ENCODE data around the gene OLIG2. TPM values are rescaled to one million over a fixed set of nuclear protein-coding genes. Genes with fewer than 3 reads are reported as not detected.

OLIG2 gene
- total RNA-seq (not detected), total RNA-seq (0 to 0.85 (median 0) reads per million in 172 experiments)
- polyA plus RNA-seq (2013, experiment 1 of 2): not detected
- polyA plus RNA-seq (2013, experiment 2 of 2): 0.03 TPM

DNA sequence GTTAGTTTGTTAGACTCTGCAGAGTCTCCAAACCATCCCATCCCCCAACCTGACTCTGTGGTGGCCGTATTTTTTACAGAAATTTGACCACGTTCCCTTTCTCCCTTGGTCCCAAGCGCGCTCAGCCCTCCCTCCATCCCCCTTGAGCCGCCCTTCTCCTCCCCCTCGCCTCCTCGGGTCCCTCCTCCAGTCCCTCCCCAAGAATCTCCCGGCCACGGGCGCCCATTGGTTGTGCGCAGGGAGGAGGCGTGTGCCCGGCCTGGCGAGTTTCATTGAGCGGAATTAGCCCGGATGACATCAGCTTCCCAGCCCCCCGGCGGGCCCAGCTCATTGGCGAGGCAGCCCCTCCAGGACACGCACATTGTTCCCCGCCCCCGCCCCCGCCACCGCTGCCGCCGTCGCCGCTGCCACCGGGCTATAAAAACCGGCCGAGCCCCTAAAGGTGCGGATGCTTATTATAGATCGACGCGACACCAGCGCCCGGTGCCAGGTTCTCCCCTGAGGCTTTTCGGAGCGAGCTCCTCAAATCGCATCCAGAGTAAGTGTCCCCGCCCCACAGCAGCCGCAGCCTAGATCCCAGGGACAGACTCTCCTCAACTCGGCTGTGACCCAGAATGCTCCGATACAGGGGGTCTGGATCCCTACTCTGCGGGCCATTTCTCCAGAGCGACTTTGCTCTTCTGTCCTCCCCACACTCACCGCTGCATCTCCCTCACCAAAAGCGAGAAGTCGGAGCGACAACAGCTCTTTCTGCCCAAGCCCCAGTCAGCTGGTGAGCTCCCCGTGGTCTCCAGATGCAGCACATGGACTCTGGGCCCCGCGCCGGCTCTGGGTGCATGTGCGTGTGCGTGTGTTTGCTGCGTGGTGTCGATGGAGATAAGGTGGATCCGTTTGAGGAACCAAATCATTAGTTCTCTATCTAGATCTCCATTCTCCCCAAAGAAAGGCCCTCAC, at the start of gene OLIG2:
Gene OLIG2 (plus strand): TSS at position 447 of the 954 bp plus-strand sequence. CDS start 928 bp downstream, outside the sequence.
- POLR2A ChIA-PET: no interaction called here
- Mint-ChIP-seq H3K9me3 (no peaks in the 10 kb centered on the region), H3K4me1 (ENCODE audit: low read depth) (peaks cover 62% of the 10 kb centered on the region), H3K36me3 (ENCODE audit: low read depth) (no peaks in the 10 kb centered on the region), H3K27me3 (peaks cover 89% of the 10 kb centered on the region), H3K4me3 (peak within 1 kb of the TSS; percentile 70), H3K27ac (no peak within 1 kb of the TSS)
- Histone ChIP-seq H3K9me3 (ENCODE audit: control insufficient read depth in 1 of 2, insufficient read depth in 1 of 2, low read length in 2 of 2) (peaks cover 0 to 59% of the 10 kb centered on the region in 2 experiments), H3K27ac (ENCODE audit: low read depth in 1 of 2, low read length in 2 of 2) (no peak within 1 kb of the TSS), H3K27me3 (ENCODE audit: control insufficient read depth in 1 of 2, insufficient read depth in 2 of 2, low read length in 2 of 2) (peaks cover 93 to 98% of the 10 kb centered on the region in 2 experiments), H3K4me3 (ENCODE audit: low read length) (no peak within 1 kb of the TSS), H3K36me3 (ENCODE audit: insufficient read depth, low read length) (no peaks in the 10 kb centered on the region), H3K4me1 (ENCODE audit: insufficient read depth, low read length) (peaks cover 74% of the 10 kb centered on the region)
- CTCF ChIA-PET: no interaction called here
- TF ChIP-seq CTCF (IDR thresholded peaks at IDR 0.05): no peak
- intact Hi-C loops (cut with DNase I, micrococcal nuclease): no loop called here
- peak in 1 of 14 experiments; percentile 29 for DNase-seq
- ATAC-seq (ENCODE audit: poor library complexity): no peak

DNA sequence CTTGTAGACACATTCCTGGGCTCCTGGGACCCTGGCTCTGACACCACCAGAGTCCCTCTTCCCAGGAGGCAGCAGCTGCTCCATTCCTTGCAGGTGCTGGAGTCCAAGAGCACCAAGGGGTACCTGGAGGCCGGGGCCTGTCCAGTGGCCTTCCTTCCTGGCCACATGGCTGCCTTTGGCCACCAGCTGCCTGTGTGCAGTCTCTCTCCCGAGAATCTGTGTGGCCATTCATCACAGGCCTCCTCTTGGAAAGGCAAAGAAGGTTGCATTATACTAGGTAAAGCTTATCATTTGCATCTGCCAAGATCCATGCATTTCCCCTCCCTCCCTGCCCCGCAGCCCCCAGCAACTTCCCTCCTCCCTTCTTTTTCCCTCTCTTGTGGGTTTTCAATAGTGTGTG, 48.9 kb upstream of the OLIG2 start:
- Mint-ChIP-seq H3K27me3 (peaks cover 37% of the 10 kb centered on the region), H3K4me3 (no peak overlapping the region), H3K27ac (no peak overlapping the region), H3K4me1 (ENCODE audit: low read depth) (no peaks in the 10 kb centered on the region), H3K36me3 (ENCODE audit: low read depth) (no peaks in the 10 kb centered on the region), H3K9me3 (no peaks in the 10 kb centered on the region)
- Histone ChIP-seq H3K27me3 (ENCODE audit: control insufficient read depth in 1 of 2, insufficient read depth in 2 of 2, low read length in 2 of 2) (peaks cover 0 to 16% of the 10 kb centered on the region in 2 experiments), H3K9me3 (ENCODE audit: control insufficient read depth in 1 of 2, insufficient read depth in 1 of 2, low read length in 2 of 2) (peaks cover 0 to 6% of the 10 kb centered on the region in 2 experiments), H3K27ac (ENCODE audit: low read depth in 1 of 2, low read length in 2 of 2) (no peak overlapping the region), H3K4me1 (ENCODE audit: insufficient read depth, low read length) (no peaks in the 10 kb centered on the region), H3K4me3 (ENCODE audit: low read length) (no peak overlapping the region), H3K36me3 (ENCODE audit: insufficient read depth, low read length) (no peaks in the 10 kb centered on the region)
- no peak for TF ChIP-seq CTCF (IDR thresholded peaks at IDR 0.05)
- no peak for ATAC-seq (ENCODE audit: poor library complexity)
- intact Hi-C loops (cut with DNase I, micrococcal nuclease): no loop called here
- ChIA-PET CTCF (no interaction called here), POLR2A (no interaction called here)
- no peak for DNase-seq

- Histone ChIP-seq H3K9me3 (ENCODE audit: control insufficient read depth in 1 of 2, insufficient read depth in 1 of 2, low read length in 2 of 2) (peaks cover 0 to 6% of the 10 kb centered on the region in 2 experiments), H3K27ac (ENCODE audit: low read depth in 1 of 2, low read length in 2 of 2) (no peak overlapping the region), H3K27me3 (ENCODE audit: control insufficient read depth in 1 of 2, insufficient read depth in 2 of 2, low read length in 2 of 2) (peaks cover 0 to 16% of the 10 kb centered on the region in 2 experiments), H3K4me1 (ENCODE audit: insufficient read depth, low read length) (no peaks in the 10 kb centered on the region), H3K36me3 (ENCODE audit: insufficient read depth, low read length) (no peaks in the 10 kb centered on the region), H3K4me3 (ENCODE audit: low read length) (no peak overlapping the region)
- peaks cover 39% of the 10 kb centered on the region for H3K27me3 Mint-ChIP-seq
- H3K4me3 Mint-ChIP-seq: no peak overlapping the region
- ATAC-seq (ENCODE audit: poor library complexity) (no peak), DNase-seq (no peak)
- ChIA-PET POLR2A (no interaction called here), CTCF (no interaction called here)
- H3K9me3 Mint-ChIP-seq: no peaks in the 10 kb centered on the region
- no peak for TF ChIP-seq CTCF (IDR thresholded peaks at IDR 0.05)
- no peaks in the 10 kb centered on the region for H3K36me3 Mint-ChIP-seq (ENCODE audit: low read depth)
- no peaks in the 10 kb centered on the region for H3K4me1 Mint-ChIP-seq (ENCODE audit: low read depth)
- intact Hi-C loops (cut with DNase I, micrococcal nuclease): no loop called here
- H3K27ac Mint-ChIP-seq: no peak overlapping the region
Measured at GRCh38 chr21:32977216-32977615, 48.5 kb upstream of the OLIG2 start.

Data from CD4-positive, alpha-beta T cell (primary cell).